DMS 273 (cell line): ENCODE measurements around the gene RIMBP2.
"Not testable (repeated sequence)": the region's sequence is repeated elsewhere in the genome, so short reads cannot be mapped to it uniquely, and the experiment has no call there.

Experiments used
- DNase-seq: peaks from one replicate; lab custom pipeline; 2025; ENCODE audit not compliant: unreplicated experiment; lab: John Stamatoyannopoulos, UW

RIMBP2 gene

GRCh38 chr12:130609966-130610365 is 106.1 kb downstream of the RIMBP2 start:
- no peak for DNase-seq

GRCh38 chr12:130608831-130609230 is 107.3 kb downstream of the RIMBP2 start:
- DNase-seq: no peak

GRCh38 chr12:130608132-130608531 is 108.0 kb downstream of the RIMBP2 start:
- no peak for DNase-seq

DNA sequence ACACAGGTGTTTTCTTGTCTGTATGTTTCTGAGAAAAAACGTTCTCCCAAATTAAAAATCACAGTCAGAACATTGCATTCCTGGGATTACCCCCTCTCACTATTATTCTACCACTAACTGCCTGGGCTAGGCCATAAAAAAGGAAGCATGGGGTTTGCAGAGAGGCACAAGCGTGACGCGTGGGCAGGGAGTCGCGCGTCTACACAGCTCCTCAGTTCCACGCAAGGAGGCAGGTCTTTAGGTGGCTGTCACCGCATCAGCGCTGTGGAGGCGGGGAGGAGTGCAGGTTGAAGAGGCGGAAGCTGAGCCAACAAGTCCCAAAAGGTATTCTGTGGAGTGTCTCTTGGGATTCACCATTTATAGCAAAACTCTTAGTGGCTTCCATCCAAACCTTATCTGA is 109.9 kb downstream of the RIMBP2 start:
- DNase-seq: no peak

DNA sequence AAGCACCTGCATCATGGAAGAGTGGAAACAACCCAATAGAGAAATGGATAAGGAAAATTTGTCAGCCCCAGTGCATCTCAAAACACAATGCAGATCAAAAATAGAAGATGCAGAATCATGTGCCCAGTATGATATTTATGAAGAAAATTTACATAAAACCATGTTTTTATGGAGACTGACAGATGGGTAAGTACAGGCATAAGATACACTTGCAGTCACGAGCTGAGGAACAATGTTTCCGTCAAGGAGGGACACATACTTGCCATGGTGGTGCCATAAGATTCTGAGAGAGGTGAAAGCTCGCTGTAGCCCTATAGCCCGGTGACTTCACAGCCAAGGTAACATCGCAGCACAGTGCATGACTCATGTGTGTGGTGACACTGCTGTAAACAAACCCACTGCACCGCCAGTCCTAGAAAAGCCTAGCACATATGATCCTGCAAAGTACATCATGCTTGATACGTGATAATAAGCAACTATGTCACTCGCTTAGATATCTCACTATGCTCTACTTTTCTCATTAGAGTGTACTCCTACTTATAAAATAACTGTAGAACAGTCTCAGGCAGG is 112.6 kb downstream of the RIMBP2 start:
- no peak for DNase-seq

GRCh38 chr12:130602251-130602650 is 113.8 kb downstream of the RIMBP2 start:
- no peak for DNase-seq

GRCh38 chr12:130601327-130601726 is 114.8 kb downstream of the RIMBP2 start:
- DNase-seq: no peak

- no peak for DNase-seq
These were observed 119.9 kb downstream of the RIMBP2 start for GRCh38 chr12:130596241-130596640.

DNA sequence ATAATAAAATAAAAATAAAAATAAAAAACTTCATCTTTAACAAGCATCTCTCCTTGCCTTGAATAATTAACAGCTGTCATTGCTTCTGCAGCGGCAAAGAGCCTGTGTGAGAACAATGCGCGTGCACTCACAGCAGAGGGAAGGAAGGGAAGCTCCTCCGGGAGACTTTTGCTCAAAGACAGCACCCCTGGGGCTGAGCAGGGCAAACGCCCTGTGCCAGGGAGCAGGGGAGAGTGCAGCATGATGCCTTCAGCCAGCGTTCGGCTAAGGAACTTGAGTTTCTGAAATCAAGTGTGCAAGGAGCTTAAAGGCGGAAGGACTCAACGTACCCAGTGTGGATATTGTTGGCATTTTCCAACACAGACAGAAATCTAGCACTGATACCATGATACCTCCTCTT is 120.5 kb downstream of the RIMBP2 start:
- DNase-seq: no peak

DNA sequence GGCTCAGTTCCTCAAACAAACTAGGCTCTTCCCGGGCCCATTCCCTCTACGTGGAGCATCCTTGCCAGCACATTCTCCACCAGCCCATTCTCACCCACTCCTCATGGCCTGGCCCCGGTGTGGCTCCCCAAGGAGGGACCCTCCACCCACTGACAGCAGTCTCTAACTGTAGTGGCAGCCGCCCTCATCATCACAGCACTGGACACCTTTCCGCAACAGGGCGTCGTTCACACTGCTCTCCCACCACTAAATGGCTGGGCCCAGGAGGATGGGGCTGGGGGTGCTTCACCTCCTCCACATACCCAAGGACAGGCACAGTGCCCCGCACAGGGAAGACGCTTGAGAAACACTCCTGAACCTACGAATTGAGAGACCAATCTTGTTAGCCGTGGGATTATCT is 123.0 kb downstream of the RIMBP2 start:
- DNase-seq: no peak

- no peak for DNase-seq
These were observed 123.5 kb downstream of the RIMBP2 start for GRCh38 chr12:130592641-130593040.

- DNase-seq: no peak
These were observed 124.4 kb downstream of the RIMBP2 start for GRCh38 chr12:130591736-130592135.

- DNase-seq: no peak
These were observed 125.4 kb downstream of the RIMBP2 start for GRCh38 chr12:130590685-130591084.

DNA sequence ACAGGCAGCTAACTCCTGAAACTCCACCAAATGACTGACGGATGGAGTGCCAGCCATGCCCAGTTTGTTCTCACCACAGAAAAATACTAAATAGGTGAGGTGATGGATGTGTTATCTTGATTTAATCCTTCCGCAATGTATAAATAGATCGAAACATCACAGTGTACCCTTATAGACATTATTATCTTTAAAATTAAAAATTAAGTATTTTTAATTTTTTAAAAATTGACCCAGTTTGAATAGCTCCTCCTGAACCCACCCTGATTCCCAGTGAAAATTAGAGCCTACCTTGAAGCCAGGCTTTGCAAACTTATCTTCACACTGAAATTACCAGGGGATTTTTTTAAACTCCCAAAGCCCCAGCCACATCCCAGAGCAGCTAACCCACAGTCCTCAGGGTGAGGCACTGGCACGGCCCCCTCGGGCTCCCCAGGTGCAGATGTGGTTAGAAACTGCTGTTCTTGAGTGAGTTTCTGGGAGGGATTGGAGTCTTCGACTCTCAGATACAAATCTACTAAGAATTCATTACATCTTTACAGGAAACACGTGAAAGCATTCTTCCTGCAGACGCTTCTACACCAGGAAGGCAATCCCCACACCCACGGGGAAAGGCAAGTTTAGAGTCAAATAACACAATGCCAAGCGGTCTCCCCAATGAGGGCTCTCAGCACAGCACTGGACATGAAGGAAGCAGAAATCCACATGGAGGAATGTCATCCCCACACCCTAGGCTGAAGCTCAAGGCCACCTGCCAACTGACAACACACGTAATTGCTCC is 126.4 kb downstream of the RIMBP2 start:
- DNase-seq: no peak

- DNase-seq: no peak
These were observed 127.2 kb downstream of the RIMBP2 start for GRCh38 chr12:130588696-130589539.

- no peak for DNase-seq
These were observed 128.1 kb downstream of the RIMBP2 start for GRCh38 chr12:130587966-130588365.

DNA sequence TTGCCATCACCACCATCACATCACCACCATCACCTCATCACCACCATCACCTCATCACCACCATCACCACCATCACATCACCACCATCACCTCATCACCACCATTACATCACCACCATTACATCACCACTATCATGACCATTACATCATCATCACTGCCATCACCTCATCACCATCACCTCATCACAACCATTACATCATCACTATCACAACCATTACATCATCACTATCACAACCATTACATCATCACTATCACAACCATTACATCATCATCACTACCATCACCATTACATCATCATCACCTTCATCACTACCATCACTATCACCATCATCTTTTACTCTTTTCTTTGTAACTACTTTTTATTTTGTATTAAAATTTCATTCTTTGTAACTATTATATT is 131.6 kb downstream of the RIMBP2 start:
- DNase-seq: not testable (repeated sequence)

DNA sequence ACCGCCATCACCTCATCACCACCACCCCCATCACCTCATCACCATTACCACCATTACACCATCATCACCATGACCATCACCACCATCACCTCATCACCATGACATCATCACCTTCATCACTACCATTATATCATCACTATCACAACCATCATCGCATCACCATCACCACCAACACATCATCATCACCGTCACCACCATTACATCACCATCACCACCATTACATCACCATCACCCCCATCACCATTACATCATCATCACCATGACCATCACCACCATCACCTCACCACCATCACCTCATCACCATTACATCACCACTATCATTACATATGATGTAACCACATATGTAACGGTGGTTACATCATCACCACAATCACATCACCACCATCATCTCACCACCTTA is 132.3 kb downstream of the RIMBP2 start:
- no peak for DNase-seq

DNA sequence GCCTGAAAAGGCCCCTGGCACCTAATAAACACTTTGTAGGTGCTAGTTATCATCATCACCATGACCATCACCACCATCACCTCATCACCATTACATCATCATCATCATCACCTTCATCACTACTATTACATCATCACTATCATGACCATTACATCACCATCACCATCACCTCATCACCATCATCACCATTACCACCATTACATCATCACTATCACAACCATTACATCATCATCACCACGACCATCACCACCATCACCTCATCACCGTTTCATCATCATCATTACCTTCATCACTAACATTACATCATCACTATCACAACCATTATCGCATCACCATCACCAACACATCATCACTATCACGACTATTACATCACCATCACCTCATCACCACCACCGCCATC is 132.8 kb downstream of the RIMBP2 start:
- DNase-seq: no peak

GRCh38 chr12:130582286-130582685 is 133.8 kb downstream of the RIMBP2 start:
- DNase-seq: no peak

- no peak for DNase-seq
These were observed 134.3 kb downstream of the RIMBP2 start for GRCh38 chr12:130581782-130582181.

GRCh38 chr12:130579231-130579630 is 136.9 kb downstream of the RIMBP2 start:
- no peak for DNase-seq
